ENCODE measurements around the gene FCN2. TPM values are rescaled to one million over a fixed set of nuclear protein-coding genes. Genes with fewer than 3 reads are reported as not detected.

The FCN2 gene
- total RNA-seq, 4 donors from 2014 or later: not detected

DNA sequence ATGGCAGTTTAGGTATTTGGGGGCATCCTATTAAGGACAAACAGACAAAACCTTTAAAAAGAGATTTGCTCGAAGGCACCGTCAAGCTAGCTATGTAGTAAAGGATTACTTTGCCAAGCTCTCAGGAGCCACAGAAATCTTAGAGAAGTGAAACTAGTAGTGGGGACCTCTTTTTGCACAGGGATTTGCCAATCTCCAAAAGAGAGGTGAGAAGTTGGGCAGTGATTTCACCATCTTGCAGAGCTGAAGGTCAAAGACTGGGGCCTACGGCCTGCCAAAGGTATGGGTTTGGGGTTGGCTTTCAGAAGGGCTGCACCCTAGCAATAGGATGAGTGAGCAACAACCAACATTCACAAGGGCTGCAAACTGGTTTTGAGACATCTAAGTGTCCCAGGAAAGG is 38.7 kb downstream of the FCN2 start:
- no peak for TF ChIP-seq POLR2A (IDR thresholded peaks at IDR 0.05)
- TF ChIP-seq, protein P1, sequence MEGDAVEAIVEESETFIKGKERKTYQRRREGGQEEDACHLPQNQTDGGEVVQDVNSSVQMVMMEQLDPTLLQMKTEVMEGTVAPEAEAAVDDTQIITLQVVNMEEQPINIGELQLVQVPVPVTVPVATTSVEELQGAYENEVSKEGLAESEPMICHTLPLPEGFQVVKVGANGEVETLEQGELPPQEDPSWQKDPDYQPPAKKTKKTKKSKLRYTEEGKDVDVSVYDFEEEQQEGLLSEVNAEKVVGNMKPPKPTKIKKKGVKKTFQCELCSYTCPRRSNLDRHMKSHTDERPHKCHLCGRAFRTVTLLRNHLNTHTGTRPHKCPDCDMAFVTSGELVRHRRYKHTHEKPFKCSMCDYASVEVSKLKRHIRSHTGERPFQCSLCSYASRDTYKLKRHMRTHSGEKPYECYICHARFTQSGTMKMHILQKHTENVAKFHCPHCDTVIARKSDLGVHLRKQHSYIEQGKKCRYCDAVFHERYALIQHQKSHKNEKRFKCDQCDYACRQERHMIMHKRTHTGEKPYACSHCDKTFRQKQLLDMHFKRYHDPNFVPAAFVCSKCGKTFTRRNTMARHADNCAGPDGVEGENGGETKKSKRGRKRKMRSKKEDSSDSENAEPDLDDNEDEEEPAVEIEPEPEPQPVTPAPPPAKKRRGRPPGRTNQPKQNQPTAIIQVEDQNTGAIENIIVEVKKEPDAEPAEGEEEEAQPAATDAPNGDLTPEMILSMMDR (IDR thresholded peaks at IDR 0.05): no peak
- peaks cover 0 to 46% (median 0%) of the 10 kb centered on the region in 4 donors for H3K27me3 ChIP-seq
- H3K9me3 ChIP-seq: peaks cover 0 to 10% (median 0%) of the 10 kb centered on the region in 3 donors
- H3K4me3 ChIP-seq: no peak overlapping the region
- H3K4me1 ChIP-seq: no peaks in the 10 kb centered on the region
- DNase-seq: no peak
- no peaks in the 10 kb centered on the region for H3K36me3 ChIP-seq
- intact Hi-C loops (cut with DNase I): no loop called here
- 80 to 82% methylated on average over 2 to 3 of the region's 3 CpGs for WGBS, 2 donors
- H3K27ac ChIP-seq: no peak overlapping the region

DNA sequence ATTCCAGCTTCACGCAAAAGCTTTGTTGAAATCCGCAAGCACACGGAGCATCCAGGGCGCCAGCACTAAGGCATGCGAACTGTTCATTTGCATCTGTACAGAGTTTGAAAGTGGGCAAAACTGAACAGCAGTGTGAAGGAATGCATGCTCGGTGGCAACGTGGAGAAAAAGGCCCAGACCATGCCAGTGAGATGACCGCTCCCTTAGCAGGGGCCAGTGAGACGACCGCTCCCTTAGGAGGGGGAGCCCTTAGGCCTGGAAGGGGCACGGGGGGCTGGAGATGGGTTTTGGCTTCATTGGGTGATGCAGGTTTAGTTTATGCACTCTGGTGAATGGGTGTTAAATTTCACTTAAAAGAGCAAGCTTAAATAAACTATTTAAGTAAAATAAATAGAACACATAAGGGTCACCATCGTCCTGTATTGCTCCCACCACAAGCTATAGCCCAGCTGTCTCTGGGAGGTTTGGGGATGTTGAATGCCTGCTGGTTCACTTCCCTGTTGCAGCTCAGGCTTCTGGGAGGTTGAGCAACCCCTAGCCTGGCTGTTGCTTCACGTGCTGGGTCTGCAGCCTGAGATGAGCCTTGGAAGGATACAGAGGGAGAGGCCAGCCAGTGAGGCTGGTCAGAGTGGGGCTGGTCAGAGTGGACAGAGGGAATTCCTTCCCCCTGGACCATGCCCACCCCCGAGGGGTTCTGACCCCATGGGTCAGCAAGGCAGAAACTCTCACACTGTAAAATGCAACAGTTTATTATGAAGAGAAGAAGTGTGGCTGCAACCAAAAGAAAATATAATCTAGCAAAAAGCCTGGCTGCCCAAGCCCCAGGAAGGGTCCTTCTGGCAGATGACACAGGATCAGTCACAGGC is 41.7 kb downstream of the FCN2 start:
- no peak for DNase-seq
- Histone ChIP-seq H3K4me3 (no peak overlapping the region), H3K36me3 (no peaks in the 10 kb centered on the region), H3K27me3 (peaks cover 0 to 31% (median 0%) of the 10 kb centered on the region in 4 donors), H3K27ac (no peak overlapping the region), H3K9me3 (peaks cover 0 to 10% (median 0%) of the 10 kb centered on the region in 3 donors), H3K4me1 (no peaks in the 10 kb centered on the region)
- intact Hi-C loops (cut with DNase I): no loop called here
- WGBS, 2 donors: 60 to 64% methylated on average over 13 to 14 of the region's 14 CpGs
- TF ChIP-seq, protein P1 (IDR thresholded peaks at IDR 0.05): no peak
- no peak for TF ChIP-seq POLR2A (IDR thresholded peaks at IDR 0.05)

- intact Hi-C loops (cut with DNase I): no loop called here
- Histone ChIP-seq H3K4me1 (no peaks in the 10 kb centered on the region), H3K4me3 (no peak overlapping the region), H3K36me3 (no peaks in the 10 kb centered on the region), H3K27ac (no peak overlapping the region), H3K27me3 (peaks cover 0 to 25% (median 0%) of the 10 kb centered on the region in 4 donors), H3K9me3 (peaks cover 0 to 10% (median 0%) of the 10 kb centered on the region in 3 donors)
- 56 to 66% methylated on average over 6 to 8 of the region's 9 CpGs for WGBS, 2 donors
- no peak for DNase-seq
- TF ChIP-seq, protein P1 (IDR thresholded peaks at IDR 0.05): no peak
- no peak for TF ChIP-seq POLR2A (IDR thresholded peaks at IDR 0.05)
These were observed 42.3 kb downstream of the FCN2 start for GRCh38 chr9:134922932-134923240.

- no peak overlapping the region for H3K4me3 ChIP-seq
- H3K27me3 ChIP-seq: peaks cover 0 to 27% (median 0%) of the 10 kb centered on the region in 4 donors
- no peak for DNase-seq
- intact Hi-C loops (cut with DNase I): no loop called here
- H3K27ac ChIP-seq: no peak overlapping the region
- WGBS, 2 donors: 55 to 63% methylated on average over 2 to 7 of the region's 7 CpGs
- no peaks in the 10 kb centered on the region for H3K4me1 ChIP-seq
- H3K9me3 ChIP-seq: peaks cover 0 to 10% (median 0%) of the 10 kb centered on the region in 3 donors
- H3K36me3 ChIP-seq: no peaks in the 10 kb centered on the region
- TF ChIP-seq POLR2A (IDR thresholded peaks at IDR 0.05): no peak
- TF ChIP-seq, protein P1 (IDR thresholded peaks at IDR 0.05): no peak
These were observed 42.9 kb downstream of the FCN2 start for GRCh38 chr9:134923466-134923865.

- 73 to 83% methylated on average over 7 of the region's 7 CpGs for WGBS, 2 donors
- no peak for DNase-seq
- no peaks in the 10 kb centered on the region for H3K36me3 ChIP-seq
- H3K4me3 ChIP-seq: no peak overlapping the region
- TF ChIP-seq, protein P1 (IDR thresholded peaks at IDR 0.05): no peak
- TF ChIP-seq POLR2A (IDR thresholded peaks at IDR 0.05): no peak
- intact Hi-C loops (cut with DNase I): no loop called here
- H3K9me3 ChIP-seq: peaks cover 0 to 3% (median 0%) of the 10 kb centered on the region in 3 donors
- no peaks in the 10 kb centered on the region for H3K4me1 ChIP-seq
- H3K27me3 ChIP-seq: peaks cover 0 to 41% (median 0%) of the 10 kb centered on the region in 4 donors
- no peak overlapping the region for H3K27ac ChIP-seq
These were observed 44.5 kb downstream of the FCN2 start for GRCh38 chr9:134925011-134925511.

Data from esophagus squamous epithelium (tissue), 5 donors.